Measurements from ENCODE around the gene RAB22A.
"Not testable (repeated sequence)": the region's sequence is repeated elsewhere in the genome, so short reads cannot be mapped to it uniquely, and the experiment has no call there.

The RAB22A gene

GRCh38 chr20:58352468-58352867, 43.0 kb downstream of the RAB22A start:
- DNase-seq = peak; percentile 18 to 38

GRCh38 chr20:58359441-58359840, 49.9 kb downstream of the RAB22A start:
- no peak for DNase-seq

- DNase-seq = no peak
These were observed 51.4 kb downstream of the RAB22A start for GRCh38 chr20:58360936-58361335.

GRCh38 chr20:58361481-58362205, 52.1 kb downstream of the RAB22A start:
- no peak for DNase-seq

- no peak for DNase-seq
These were observed 52.6 kb downstream of the RAB22A start for GRCh38 chr20:58362206-58362516.

GRCh38 chr20:58362970-58363369, 53.5 kb downstream of the RAB22A start:
- DNase-seq = no peak

GRCh38 chr20:58366866-58367265, 57.4 kb downstream of the RAB22A start:
- DNase-seq = no peak

GRCh38 chr20:58372806-58373205, 63.3 kb downstream of the RAB22A start:
- DNase-seq = no peak

- not testable (repeated sequence) for DNase-seq
These were observed 63.8 kb downstream of the RAB22A start for GRCh38 chr20:58373296-58373695.

- no peak for DNase-seq
These were observed 64.7 kb downstream of the RAB22A start for GRCh38 chr20:58374027-58374850.

- no peak for DNase-seq
These were observed 65.6 kb downstream of the RAB22A start for GRCh38 chr20:58374906-58375758.

GRCh38 chr20:58375759-58376352, 66.3 kb downstream of the RAB22A start:
- no peak for DNase-seq

GRCh38 chr20:58377017-58377416, 67.5 kb downstream of the RAB22A start:
- DNase-seq = no peak

GRCh38 chr20:58377766-58378401, 68.4 kb downstream of the RAB22A start:
- no peak for DNase-seq

- no peak for DNase-seq
These were observed 69.2 kb downstream of the RAB22A start for GRCh38 chr20:58378704-58379103.

- DNase-seq = no peak
These were observed 72.1 kb downstream of the RAB22A start for GRCh38 chr20:58381627-58382026.

GRCh38 chr20:58382096-58382495, 72.6 kb downstream of the RAB22A start:
- DNase-seq = no peak

GRCh38 chr20:58384821-58385220, 75.3 kb downstream of the RAB22A start:
- no peak for DNase-seq

- DNase-seq = no peak
These were observed 78.6 kb downstream of the RAB22A start for GRCh38 chr20:58388028-58388601.

GRCh38 chr20:58388882-58389323, 79.4 kb downstream of the RAB22A start, which contains the start of gene VAPB:
TSS of gene VAPB (plus strand) at chr20:58389229. CDS start at chr20:58389460, 231 bp downstream.
- DNase-seq = peak; percentile 92 to 94

GRCh38 chr20:58389324-58389967, 79.9 kb downstream of the RAB22A start:
- DNase-seq = peak; percentile 16 to 35
